HFF-Myc (cell line): Measurements from ENCODE around the gene PPIF.

Experiments used
- DNase-seq: peaks from one replicate; pipeline ENCODE4 v3.0.0-alpha.2; 2011; ENCODE audit warnings: low read depth; ENCODE audit errors: extremely low read depth
- H3K4me3 ChIP-seq: replicated peaks from 2 replicates; pipeline ENCODE4 v1.5.1; 2011; ENCODE audit warnings: low read depth, mild to moderate bottlenecking, control low read depth, low read length
- TF ChIP-seq, protein P1 (sequence below): IDR thresholded peaks from 2 replicates; pipeline ENCODE4 v1.5.1; 2012; ENCODE audit warnings: mild to moderate bottlenecking, low read depth, low read length, control low read depth; ENCODE audit errors: missing control alignments

The PPIF gene

DNA sequence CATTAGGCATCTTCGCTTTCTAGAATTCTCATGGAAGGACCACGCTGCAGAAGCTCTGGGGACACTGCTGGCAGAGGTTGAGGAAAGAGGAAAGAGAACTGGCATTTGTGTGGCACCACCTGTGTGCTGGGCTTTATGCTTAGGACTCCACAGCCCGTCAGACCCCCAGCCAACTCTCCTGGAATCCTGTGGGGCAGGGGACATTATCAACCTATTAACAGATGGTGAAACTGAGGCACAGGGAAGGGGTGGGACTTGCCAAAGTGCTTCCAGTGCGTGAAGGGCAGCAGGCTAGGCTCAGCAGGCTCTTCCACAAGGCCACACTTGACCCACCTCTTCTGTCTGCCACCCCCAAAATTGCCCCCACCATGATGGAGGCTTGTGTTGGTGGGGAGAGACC is 51.4 kb downstream of the PPIF start:
- peak overlapping the region; percentile 20; the same call in 1 of the 2 replicates for H3K4me3 ChIP-seq
- TF ChIP-seq, protein P1, sequence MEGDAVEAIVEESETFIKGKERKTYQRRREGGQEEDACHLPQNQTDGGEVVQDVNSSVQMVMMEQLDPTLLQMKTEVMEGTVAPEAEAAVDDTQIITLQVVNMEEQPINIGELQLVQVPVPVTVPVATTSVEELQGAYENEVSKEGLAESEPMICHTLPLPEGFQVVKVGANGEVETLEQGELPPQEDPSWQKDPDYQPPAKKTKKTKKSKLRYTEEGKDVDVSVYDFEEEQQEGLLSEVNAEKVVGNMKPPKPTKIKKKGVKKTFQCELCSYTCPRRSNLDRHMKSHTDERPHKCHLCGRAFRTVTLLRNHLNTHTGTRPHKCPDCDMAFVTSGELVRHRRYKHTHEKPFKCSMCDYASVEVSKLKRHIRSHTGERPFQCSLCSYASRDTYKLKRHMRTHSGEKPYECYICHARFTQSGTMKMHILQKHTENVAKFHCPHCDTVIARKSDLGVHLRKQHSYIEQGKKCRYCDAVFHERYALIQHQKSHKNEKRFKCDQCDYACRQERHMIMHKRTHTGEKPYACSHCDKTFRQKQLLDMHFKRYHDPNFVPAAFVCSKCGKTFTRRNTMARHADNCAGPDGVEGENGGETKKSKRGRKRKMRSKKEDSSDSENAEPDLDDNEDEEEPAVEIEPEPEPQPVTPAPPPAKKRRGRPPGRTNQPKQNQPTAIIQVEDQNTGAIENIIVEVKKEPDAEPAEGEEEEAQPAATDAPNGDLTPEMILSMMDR, result no peak
- DNase-seq, result no peak

DNA sequence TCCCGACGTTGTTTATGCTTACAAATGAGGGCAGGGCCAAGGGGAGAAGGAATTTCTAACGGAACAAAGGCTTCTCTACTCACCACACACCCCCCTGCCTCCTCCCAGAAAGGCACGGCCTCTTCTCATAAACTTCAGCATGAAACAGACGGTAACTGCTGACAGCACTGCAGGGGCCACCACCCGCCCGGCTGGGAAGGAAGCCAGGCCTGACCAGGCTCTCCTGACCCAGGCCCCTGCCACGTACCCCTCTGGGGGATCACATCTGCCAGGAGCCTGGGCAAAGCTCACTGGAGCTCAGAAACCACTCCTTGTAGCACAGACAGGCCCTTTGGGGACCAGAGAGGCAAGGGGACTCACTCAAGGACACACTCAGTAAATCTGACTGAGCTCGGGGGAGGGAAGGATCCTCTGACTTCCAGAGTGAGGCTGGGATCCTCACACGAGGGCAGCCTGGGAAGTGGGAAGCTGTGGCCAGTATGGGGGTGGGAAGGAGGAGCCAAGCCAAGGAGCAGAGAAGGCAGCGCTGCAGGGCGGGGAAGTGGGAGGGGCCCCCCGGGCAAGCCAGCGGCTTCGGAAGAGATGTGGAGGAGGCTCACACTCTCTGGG is 52.1 kb downstream of the PPIF start:
- TF ChIP-seq, protein P1, result no peak
- peak overlapping the region; percentile 25 for H3K4me3 ChIP-seq
- DNase-seq, result peak; percentile 92

DNA sequence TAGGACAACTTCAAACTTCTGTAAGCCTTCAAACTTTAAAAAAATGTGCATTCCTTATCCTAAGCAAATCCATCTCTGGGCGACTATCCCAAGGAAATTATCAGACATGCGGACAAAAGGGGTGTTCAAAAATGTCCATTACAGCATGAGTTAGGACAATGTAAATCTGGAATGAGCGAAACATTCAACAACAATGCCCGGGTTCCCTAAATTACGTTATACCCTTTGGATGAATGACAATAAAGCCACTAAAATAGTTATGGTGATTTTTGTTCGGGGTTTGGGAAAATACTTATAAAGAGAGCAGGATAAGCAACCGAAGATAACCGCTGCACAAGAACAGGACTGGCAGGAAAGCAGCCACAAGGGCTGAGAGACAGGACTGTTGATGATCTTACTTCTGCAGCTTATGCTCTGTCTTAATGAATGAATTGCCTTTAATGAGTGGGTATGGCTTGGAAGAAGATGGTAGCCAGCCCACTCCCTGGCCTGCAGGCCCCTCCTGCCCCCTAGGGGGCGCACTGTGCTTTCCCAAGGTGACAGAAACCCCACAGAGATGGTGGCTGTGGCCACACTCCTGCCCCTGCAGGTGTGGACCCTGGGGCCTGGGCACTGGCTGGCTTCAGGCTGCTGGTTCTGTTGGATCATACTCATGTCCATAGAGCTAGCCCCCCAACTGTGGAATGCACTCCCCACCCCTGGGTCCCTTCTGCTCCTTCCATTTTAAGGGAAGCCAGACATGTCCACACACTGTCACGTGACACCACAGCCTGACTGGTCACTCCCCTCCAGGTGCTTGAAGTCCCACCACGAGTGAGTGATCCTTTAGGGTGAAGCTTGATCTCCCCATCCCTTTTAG is 53.1 kb downstream of the PPIF start:
- H3K4me3 ChIP-seq, result no peak overlapping the region; the same call in 1 of the 2 replicates
- no peak for DNase-seq
- TF ChIP-seq, protein P1, result peak; percentile 86

DNA sequence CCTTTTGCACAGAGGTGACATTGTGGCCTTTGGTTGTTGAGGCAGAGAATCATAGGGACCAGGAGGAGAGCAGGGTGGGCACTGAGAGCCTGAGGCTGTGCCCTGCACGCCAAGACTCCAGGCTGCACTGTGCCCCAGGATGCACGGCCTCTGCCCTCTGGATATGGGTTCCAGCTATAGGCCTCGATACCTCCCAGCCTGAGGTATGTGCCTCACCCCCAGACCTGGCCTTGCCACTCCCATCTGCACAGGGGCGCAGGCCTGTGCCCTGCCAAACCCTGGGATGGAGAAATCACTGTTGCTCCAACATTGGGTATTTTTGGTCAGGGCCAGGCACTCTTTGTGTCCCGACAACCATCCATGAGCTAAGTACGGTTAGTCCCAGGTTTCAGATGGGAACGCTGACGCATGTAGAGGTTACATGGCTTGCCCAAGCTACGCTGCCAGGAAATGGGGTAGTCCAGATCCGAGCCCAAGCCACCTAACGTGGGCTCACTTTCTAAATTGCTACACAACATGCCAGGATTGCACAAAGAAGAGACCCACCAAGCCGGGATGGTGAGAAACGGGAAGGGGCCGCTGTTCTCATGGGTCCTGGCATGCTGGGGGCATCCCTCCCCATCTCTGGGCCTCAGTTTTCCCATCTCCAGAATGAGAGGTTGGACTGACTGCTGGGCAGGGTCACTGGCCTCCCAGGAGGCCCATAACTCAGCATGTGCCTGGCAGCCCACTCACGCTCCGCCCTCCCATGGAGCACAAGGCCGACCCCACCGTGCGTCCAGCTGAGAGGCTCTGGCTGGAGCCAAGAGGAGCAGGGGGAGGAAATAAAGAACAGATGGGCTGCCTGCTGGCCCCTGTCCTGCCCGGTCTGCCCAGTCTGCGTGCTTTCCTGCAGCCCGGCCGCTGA is 54.0 kb downstream of the PPIF start:
- no peak overlapping the region for H3K4me3 ChIP-seq
- no peak for DNase-seq
- TF ChIP-seq, protein P1, result no peak

DNA sequence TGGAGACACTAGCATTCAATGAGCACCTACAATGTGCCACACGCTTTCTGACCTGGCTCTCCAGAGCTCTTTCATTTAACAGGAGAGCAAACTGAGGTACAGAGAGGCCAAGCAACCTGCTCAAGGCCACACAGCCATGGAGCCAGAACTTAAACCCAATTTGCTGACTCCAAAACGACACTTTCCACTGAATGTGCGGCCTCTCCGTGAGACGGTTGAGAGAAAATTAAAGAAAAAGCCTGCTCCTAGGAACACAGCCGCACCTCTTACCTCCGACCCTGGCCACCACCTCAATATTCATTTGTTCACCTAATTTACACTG is 55.3 kb downstream of the PPIF start:
- TF ChIP-seq, protein P1, result no peak
- no peak for DNase-seq
- no peak overlapping the region for H3K4me3 ChIP-seq

DNA sequence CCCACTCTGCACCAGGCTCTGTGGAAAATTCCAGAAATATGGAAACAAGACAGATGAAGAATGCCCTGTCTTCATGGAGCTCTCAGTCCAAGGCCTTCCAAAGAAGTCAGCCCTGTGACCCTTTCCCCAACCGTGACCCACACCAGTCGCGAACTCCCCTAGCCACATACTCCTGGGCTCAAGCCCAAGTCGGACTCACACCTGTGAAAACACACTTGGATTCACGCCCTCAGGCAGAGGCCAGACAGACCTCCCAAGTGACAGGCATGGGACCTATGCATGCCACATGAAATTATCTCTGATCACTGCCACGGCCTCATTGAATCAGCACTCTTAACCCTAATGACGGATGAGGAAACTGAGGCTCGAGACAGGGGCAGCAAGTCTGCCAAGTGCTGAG is 55.7 kb downstream of the PPIF start:
- no peak for DNase-seq
- TF ChIP-seq, protein P1, result no peak
- no peak overlapping the region for H3K4me3 ChIP-seq
